ENCODE results near the gene TINAGL1.

TINAGL1 gene

DNA sequence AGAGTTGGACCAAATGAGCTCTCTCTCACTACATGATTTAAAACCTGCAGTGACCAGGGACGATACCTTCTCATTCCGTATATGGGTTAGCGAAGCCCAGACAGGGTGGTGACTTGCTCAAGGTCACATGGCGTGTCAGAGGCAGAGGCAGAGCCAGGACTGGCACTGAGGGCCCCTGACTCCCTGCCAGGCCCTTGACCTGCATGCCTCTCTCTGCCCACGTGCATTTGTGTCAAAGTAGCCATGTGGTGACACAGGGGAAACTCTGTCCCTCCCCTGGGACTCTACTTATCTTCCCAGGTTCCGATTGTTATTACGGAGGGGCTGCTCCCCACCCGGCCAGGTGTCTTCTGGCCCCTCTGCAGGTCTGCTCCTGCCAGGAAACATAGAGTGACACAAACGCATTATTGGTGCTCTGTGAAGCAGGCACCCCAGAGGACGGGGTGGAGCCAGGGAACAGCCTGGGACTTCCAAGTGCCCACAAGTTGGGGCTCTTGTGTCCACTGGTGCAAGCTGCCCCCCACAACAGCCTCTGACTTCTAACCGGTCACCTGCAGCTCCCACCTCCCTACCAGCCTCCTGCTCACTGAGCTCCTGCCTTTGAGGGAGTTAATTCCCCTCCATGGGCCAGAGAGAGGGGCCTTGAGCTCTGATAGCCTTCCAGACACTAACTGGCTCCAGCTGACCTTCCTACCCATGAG is 7.3 kb upstream of the TINAGL1 start:
- no peak for DNase-seq

DNA sequence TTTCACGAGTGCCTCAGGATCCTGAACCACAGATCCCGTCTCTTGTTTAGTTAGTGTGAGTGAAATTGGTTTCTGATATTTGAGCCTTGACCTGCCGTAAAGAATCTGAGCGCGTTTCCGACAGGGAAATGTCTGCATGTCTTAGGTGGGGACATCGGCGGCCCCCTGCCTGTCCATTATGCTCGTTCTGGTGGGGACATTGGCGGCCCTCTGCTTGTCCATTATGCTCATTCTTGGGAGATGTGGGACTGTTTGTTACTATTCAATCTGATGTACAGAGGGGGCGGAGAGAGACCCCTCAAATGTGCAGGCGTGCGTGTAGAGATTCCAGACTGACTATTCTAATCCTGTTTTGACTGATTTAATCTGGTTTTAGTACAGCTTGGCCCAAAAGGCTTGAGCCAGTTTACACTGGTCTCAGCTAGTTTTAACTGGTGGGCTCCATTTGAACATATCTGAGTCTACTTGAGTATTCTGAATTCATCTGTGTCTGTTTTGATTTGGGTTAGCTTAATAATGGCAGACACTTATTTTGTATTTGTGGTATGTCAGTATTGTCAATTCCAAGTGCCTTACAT is 6.6 kb upstream of the TINAGL1 start:
- no peak for DNase-seq

DNA sequence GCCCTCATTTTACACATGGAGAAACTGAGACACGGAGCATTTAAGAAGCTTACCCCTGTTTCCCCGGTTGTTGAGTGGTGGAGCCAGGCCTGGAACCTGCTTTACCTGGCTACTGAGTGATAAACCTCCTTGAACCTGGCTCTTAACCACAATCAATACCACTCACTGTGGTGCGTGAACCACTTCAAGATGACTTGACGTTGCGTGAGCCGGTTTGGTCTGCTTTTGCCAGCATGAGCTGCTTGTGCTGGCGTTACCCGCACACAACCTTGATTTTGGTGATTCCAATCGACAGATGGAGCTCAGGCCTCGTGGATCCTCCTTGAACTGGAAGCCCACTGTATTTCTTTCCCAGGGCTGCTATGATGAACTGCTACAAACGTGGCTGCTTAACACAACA is 6.1 kb upstream of the TINAGL1 start:
- DNase-seq, result no peak

DNA sequence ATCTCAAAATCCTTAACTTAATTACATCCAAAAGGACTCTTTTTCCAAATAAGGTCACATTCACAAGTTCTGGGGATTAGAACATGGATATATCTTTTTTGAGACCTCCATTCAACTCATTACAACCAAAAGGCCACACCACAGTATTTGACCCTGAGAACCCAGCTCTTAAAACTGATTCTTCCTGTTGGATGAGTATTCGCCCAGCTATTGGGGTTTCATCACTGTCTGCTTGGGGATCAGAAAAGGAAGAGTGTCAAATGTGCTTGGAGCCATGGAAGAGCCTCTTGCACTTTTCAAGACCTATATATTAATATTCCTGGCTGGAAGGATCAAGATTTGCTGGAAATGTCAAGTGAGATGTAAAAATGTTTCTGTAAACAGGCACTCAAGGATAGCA is 5.4 kb upstream of the TINAGL1 start:
- DNase-seq, result no peak

DNA sequence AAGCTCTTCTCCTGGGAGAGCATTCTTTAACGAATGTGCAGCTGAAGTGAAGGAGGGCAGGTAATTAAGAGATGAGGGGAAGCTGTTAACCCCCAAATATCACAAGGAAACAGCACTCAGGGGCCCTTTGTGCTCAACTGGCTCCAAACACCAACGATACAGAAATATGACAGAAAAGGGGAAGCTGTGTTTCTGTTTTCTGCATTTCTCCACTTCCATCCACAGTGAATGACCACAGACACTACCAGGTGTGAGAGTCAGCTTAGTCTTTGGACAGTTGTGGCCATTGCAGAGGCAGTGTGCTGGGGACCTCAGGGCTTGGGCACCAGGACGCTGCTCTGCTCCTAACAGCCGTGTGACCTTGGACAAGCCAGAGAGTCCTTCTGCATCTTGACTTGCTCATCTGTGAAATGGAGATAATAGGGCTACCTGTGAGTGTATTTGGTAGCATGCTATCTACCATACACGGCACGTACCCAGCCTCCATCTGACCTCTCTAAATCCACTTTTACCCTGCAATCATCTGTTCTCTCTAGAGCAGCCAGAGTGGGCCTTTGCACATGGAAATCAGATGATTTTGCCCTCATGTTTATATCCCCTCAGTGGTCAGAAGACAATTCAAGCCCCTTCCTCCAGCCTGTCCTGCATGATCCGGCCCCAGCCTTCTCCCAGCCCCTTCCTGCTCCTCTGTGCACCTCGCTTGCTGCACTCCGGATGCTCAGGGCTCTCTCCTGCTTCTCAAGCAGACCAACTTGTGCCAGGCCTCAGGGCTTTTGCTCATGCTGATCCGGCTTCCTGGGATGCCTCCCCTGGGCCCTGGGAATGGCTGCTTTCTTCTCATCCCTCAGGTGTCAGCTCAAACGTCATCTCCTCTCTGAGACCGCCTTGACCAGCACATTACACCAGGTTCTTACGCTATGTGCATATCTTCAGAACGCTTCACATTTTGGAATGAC is 4.7 kb upstream of the TINAGL1 start:
- DNase-seq, result no peak

DNA sequence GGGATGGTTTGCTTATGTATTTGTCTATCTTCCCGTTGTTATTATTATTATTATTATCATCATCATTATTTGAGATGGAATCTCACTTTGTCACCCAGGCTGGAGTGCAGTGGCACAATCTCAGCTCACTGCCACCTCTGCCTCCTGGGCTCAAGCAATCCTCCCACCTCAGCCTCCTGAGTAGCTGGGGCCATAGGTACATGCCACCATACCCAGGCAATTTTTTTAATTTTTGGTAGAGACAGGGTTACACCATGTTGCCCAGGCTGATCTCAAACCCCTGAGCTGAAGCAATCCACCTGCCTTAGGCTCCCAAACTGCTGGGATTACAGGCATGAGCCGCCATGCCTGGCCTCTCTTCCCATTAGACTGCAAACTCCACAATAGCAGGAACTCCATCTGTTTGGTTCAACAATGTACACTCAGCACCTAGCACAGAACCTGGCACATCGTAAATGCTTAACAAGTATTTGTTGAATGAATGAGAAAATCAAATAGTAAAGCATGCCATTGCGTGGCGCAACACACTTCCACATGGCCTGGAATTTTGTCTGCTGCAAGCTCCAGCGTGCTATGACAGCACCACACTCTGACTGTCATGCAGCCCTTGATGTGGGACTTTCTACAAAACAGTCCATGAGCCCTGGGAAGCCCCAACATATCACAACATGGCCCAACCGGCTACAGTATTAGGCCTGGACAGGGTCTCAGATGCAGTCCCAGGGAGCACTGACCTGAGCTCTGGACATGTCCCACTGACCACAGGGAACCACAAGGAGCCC is 3.8 kb upstream of the TINAGL1 start:
- no peak for DNase-seq

DNA sequence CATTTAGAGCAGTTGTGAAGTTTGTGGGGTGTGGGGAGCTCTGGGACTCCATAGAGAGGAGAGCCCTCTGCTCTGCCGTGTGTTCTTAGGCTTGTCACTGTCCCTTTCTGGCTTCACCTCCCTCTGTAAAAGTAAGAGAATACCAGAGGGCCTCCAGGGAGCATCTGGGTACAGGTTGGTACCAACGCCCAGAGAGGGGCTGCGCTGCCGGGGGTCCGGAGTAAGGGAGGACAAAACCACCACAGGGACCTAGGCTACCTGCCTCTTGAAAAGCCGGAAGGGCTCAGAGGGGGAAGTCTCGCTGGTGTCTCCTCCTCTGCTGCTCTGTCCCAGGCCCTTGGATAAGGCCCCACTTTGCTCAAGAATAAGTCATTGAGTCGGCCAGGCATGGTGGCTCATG is 3.1 kb upstream of the TINAGL1 start:
- no peak for DNase-seq

GRCh38 chr1:31574749-31575368 is 1.5 kb upstream of the TINAGL1 start:
- DNase-seq, result no peak

GRCh38 chr1:31575369-31576140 is 760 bp upstream of the TINAGL1 start:
- DNase-seq, result no peak

DNA sequence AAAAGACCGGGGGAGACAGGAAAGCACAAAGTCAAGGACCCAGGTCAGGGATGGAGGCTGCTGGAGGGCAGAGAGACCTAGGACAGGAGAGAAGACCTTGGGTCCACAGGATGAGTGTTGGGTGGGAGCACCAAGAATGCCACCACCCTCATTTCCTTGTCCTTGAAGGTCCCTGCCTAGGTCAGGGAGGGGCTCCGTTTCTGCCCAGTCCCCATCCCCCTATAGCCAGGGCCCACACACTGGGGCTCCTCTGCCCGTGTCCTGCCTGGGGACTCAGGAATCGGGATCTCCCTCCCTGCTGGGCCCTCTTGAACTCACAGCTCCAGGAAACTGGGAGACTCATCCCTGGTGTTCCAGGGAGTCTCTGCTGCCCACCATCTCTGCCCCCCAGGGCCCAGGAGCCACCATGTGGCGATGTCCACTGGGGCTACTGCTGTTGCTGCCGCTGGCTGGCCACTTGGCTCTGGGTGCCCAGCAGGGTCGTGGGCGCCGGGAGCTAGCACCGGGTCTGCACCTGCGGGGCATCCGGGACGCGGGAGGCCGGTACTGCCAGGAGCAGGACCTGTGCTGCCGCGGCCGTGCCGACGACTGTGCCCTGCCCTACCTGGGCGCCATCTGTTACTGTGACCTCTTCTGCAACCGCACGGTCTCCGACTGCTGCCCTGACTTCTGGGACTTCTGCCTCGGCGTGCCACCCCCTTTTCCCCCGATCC is 584 bp downstream of the TINAGL1 start:
- DNase-seq, result no peak

- no peak for DNase-seq
These were observed 1.3 kb downstream of the TINAGL1 start for GRCh38 chr1:31577515-31578192.

GRCh38 chr1:31579374-31579773 is 3.1 kb downstream of the TINAGL1 start:
- DNase-seq, result no peak

GRCh38 chr1:31580513-31580870 is 4.2 kb downstream of the TINAGL1 start:
- no peak for DNase-seq

DNA sequence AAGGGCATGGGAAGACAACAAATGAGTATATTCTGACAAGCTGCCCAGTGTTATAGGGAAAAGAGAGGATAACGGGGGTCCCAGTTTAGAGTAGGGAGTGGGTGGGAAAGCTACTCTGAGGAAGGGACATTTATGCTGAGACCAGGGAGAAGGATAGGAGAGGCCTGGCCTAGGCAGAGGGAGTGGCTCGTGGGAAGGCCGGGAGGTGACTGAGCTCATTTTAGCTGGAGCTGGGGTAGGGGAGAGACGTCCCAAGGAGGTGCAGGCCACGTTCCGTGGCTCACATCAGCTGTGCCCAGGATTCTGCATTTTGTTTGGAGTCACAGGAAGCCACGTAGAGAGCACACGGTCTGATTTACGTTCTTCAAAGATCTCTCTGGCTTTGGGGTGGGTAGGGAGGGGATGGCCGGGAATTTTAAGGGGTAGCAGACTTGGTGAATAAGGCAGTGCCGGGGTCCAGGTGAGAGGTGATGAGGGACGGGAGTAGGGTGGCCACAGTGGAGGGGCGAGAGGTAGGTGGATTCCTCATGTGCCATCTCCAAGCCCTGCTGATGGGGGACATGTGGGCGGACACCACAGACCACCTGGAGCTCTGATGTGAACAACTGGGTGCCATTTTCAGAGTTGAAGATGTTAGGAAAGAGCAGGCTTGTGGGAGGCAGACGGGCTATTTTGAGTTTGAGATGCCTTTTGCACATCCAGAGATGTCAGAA is 4.7 kb downstream of the TINAGL1 start:
- DNase-seq, result no peak

DNA sequence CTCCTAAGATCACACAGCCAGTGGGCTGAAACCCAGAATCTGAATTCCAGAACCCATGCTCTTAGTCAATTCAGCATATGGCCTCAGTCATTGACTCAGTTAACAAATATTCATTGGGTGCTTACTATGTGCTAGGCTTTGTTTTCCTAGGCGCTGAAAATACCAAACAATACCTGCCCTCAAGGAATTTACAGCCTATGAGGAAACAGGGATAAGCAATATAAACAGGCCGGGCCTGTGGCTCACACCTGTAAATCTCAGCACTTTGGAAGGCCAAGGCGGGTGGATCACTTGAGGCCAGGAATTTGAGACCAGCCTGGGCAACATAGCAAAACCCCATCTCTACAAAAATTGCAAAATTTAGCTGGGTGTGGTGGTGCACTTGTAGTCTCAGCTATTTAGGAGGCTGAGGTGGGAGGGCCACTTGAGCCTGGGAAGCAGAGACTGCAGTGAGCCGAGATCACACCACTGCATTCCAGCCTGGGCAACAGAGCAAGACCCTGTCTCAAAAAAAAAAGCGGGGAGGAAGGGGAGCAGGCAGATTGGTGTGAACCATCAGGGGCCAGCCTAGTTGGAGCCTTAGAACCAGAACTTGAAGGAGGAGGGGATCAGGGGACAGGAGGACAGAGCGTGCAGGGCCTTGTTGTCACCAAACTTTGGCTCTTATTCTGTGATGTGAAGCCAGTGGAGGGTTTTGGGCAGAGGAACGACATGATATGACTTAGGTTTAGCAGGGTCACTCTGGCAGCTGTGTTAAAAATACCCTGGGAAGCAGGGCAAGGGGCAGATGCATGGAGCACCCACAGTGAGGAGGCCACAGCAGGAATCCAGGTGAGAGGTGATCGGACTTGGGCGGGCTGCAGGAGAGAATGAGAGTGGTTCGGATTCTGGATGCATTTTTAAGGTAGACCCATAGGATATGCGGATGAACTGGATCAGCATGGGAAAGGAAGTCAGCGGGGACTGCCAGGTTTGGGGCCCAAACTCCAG is 5.8 kb downstream of the TINAGL1 start:
- DNase-seq, result no peak

GRCh38 chr1:31583082-31583994 is 7.0 kb downstream of the TINAGL1 start:
- DNase-seq, result no peak

Data from stimulated activated CD4-positive, alpha-beta T cell treated with anti-CD3 and anti-CD28 coated beads, Interleukin-12 subunit alpha, Interleukin-12 subunit beta, amount 100 ng/mL, for 4 hours (primary cell).